Measurements from ENCODE around the gene ZNF33A. TPM values are rescaled to one million over a fixed set of nuclear protein-coding genes. Genes with fewer than 3 reads are reported as not detected.

The ZNF33A gene
- total and polyA plus RNA-seq, 10 of the 15 experiments (the other 5 are each of a cell fraction or from before 2014, with no cell fraction given) = 9.8 to 29.9 (median 18.3) TPM

- TF ChIP-seq ZBTB40 (IDR thresholded peaks at IDR 0.05; ENCODE audit: borderline replicate concordance) (no peak), ZBTB33 (IDR thresholded peaks at IDR 0.05) (no peak), MEF2B (IDR thresholded peaks at IDR 0.05; ENCODE audit: partially characterized antibody, poor library complexity, severe bottlenecking) (no peak), SIX5 (IDR thresholded peaks at IDR 0.05; ENCODE audit: low read depth, low read length, severe bottlenecking) (peak; percentile 94), ZNF24 (IDR thresholded peaks at IDR 0.05) (no peak), CBX3 (IDR thresholded peaks at IDR 0.05; ENCODE audit: borderline replicate concordance, low read depth) (no peak), GATAD2B (conservative IDR thresholded peaks at IDR 0.05; ENCODE audit: low read depth) (no peak), ASH2L (IDR thresholded peaks at IDR 0.05; ENCODE audit: borderline replicate concordance, low read depth) (no peak), TCF3 (IDR thresholded peaks at IDR 0.05; ENCODE audit: borderline replicate concordance, insufficient read depth, low read depth, low read length) (no peak), TAF1 (IDR thresholded peaks at IDR 0.05; ENCODE audit: borderline replicate concordance, low read depth, low read length) (no peak), YY1 (IDR thresholded peaks at IDR 0.05; ENCODE audit: low read depth, low read length) (peak; percentile 86), ZNF207 (IDR thresholded peaks at IDR 0.05; ENCODE audit: borderline replicate concordance) (no peak)
- TF ChIP-seq, protein P1, sequence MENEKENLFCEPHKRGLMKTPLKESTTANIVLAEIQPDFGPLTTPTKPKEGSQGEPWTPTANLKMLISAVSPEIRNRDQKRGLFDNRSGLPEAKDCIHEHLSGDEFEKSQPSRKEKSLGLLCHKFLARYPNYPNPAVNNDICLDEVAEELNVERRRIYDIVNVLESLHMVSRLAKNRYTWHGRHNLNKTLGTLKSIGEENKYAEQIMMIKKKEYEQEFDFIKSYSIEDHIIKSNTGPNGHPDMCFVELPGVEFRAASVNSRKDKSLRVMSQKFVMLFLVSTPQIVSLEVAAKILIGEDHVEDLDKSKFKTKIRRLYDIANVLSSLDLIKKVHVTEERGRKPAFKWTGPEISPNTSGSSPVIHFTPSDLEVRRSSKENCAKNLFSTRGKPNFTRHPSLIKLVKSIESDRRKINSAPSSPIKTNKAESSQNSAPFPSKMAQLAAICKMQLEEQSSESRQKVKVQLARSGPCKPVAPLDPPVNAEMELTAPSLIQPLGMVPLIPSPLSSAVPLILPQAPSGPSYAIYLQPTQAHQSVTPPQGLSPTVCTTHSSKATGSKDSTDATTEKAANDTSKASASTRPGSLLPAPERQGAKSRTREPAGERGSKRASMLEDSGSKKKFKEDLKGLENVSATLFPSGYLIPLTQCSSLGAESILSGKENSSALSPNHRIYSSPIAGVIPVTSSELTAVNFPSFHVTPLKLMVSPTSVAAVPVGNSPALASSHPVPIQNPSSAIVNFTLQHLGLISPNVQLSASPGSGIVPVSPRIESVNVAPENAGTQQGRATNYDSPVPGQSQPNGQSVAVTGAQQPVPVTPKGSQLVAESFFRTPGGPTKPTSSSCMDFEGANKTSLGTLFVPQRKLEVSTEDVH (IDR thresholded peaks at IDR 0.05; ENCODE audit: low read depth, partially characterized antibody) = no peak
- TF ChIP-seq, protein P2, sequence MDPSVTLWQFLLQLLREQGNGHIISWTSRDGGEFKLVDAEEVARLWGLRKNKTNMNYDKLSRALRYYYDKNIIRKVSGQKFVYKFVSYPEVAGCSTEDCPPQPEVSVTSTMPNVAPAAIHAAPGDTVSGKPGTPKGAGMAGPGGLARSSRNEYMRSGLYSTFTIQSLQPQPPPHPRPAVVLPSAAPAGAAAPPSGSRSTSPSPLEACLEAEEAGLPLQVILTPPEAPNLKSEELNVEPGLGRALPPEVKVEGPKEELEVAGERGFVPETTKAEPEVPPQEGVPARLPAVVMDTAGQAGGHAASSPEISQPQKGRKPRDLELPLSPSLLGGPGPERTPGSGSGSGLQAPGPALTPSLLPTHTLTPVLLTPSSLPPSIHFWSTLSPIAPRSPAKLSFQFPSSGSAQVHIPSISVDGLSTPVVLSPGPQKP (IDR thresholded peaks at IDR 0.05; ENCODE audit: low read depth, low read length) = 0 out of 2 replicates have a peak, but pooled peaks have one; percentile 6
- TF ChIP-seq, protein P3, sequence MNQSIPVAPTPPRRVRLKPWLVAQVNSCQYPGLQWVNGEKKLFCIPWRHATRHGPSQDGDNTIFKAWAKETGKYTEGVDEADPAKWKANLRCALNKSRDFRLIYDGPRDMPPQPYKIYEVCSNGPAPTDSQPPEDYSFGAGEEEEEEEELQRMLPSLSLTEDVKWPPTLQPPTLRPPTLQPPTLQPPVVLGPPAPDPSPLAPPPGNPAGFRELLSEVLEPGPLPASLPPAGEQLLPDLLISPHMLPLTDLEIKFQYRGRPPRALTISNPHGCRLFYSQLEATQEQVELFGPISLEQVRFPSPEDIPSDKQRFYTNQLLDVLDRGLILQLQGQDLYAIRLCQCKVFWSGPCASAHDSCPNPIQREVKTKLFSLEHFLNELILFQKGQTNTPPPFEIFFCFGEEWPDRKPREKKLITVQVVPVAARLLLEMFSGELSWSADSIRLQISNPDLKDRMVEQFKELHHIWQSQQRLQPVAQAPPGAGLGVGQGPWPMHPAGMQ (IDR thresholded peaks at IDR 0.05; ENCODE audit: borderline replicate concordance) = no peak
Observed at GRCh38 chr10:38094158-38094926, 83.9 kb downstream of the ZNF33A start, which contains the start of gene ZNF37A (continued).
